NCI-H2227 (cell line): ENCODE data around the gene NKX6-2.
"Not testable (repeated sequence)": the region's sequence is repeated elsewhere in the genome, so short reads cannot be mapped to it uniquely, and the experiment has no call there.

Experiments
- DNase-seq: peaks from one replicate; lab custom pipeline; 2025; ENCODE audit not compliant: unreplicated experiment; lab: John Stamatoyannopoulos, UW

Gene NKX6-2

DNA sequence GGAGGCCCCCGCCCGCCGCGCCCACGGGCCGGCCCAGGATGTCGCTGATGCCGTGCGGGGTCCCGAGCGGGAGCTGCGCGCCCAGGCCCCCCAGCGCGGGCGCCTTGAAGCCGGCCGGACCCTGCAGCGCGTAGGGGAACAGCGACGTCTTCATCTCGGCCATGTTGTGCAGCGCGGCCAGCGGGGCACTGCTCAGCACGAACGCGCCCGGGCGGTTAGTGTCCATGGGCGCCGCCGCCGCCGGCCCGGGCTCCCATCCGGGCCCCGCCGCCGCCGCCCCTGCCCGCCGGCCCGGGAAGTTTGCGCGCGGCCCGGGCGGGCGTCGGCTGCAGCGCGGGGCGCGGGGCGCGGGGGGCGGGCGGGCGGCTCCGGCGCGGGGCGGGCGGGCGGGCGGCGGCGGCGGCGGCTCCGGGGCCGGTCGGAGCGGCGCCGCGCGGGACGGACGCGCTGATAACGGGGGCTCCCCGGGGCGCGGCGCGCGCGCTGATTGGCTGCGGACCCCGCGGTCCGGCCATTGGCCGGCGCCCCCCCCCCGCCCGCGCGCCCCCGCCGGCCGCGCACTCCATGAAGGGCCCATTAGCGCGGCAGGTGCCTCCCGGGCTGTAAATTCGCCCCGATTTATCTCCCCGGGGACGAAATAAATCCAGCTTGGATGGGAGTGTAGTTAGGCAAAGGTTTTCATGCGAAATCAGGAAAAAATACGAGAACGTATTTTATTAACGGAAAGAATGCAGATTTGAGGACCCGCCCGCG lies at the start of gene NKX6-2:
Gene NKX6-2, minus strand, starts transcription at position 425 of the 753 bp plus-strand sequence. Its CDS starts 199 bp downstream, at position 226.
- DNase-seq = peak; percentile 5

DNA sequence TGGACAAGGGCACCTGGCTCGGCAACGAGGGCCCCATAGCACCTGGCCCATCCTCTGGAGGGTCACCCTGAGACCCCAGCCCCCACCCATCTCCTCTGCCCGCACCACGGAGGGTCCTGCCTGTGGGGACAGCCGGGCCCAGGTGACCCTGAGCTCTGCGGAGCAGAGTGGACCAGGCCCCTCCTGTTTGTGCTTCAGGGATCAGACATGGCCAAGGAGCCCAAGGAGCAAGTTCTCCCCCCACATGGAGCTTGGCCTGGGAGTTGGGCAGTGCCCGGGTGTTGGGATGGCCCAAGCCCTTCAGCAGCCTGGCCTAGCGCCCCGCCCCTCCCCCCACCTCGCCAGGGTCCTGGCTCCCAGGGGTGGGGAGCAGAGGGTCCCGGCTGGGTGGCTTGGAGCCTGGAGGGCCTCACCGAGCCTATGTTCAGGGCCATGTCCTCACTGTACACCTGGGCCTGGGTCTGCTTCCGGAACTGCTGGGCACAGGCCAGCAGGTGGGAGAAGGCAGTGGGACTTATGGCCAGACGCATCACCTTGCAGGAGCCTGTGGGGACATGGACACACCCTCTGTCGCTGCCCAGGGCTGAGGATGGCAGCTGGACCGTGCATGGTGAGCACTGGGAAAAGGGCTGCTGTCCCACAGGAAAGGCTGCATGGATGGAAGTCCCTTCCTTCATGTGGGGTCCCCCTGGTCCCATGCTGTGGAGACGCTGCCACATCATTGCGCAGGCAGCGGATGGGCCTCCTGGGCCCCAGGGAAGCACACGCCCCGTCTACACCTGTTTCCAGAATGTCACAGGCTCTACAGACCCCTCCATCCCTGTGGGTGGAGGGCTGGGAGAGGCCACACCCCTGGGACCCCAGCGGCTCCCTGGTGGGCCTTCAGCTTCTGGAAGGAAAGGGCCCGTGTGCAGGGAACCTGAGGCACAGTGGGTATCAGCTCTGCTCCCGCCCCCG lies 49.2 kb upstream of the NKX6-2 start:
- DNase-seq = no peak

DNA sequence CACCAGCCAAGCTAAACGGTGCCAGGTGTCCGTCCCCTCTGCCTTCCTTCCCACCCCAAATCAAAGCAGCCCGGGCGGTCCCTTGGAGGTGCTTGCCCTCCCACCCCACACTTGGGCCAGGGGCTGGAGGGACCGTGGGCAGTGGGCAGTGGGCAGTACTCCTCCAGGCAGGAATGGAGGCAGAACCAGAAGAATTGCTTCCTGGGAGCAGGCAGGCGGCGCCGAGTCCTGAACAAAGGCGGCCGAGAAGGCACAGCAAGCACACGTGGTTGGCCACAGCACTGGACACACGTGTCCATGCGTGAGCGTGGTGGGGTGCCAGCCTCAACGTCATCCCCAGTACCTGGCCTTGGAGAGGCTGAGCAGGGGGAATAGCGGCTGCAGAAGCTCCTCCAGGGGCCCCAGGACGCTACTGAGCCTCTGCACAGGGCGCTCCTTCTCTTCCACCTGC lies 48.4 kb upstream of the NKX6-2 start:
- no peak for DNase-seq

DNA sequence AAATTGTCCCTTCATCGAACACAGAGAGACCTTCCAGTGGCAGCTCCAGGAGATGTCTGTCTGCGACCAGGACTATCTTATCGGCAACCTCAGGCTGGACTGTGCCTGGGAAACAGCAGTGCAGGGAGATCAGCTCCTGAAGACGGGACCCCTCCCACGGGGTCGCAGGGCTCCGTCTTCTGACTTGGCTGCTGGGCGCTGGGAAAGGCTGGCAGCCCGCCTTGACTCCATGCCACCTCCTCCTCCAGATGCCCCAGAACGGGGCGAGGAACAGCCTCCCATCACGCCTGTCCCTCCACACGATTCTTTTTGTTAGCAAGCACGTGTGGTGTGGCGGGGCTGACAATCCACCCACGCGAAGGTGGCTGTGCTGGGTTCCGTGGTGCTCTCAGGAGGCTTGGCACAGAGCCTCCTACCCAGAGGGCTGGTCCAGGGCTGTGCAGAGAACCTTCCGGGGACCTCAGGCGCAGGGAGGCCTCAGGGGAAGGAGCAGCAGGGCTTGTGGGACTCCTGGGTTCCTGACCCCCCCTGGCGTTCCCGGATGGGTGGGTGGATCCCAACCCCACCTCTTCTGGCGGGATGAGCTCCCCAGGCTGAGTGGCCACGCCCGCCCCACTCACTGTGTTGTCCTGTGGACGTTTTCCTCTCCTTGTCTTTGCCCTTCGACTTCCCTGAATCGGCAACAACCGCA lies 47.6 kb upstream of the NKX6-2 start:
- DNase-seq = no peak

DNA sequence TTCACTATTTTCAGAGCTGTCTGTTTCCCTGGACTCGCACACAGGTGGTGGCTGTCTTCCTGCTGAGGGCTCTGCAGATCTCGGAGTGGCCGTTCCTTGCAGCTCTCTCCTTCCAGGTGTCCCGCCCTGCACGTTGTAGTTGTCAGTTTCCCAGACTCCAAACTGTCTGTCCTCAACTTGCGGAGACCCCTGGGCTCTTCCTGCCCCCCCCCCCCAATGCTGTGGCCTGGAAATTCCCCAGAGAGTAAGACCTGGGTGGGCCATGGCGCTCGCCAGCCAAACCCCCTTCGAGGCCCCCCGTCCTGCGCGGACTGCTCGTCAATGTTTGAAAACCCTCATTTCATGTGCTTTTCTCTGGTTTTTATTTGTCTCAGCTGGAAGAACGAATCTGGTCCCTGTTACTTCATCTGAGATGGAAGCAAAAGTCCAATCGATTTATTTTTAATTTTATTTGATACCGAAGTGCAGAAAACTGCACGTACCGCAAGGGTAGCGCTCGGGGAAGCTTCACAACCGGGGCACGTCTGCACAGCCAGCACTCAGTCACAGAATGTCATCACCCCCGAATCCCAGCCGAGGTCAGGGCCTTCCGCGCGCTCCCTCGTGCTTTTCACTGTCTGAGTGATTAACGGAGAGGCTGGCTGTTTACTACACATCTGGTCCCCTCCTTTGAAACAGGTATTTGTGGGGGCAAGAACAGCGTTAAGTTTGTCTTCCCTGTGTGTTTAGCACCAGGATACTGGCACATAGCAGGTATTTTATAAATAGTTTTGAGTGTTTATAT lies 46.4 kb upstream of the NKX6-2 start:
- DNase-seq = no peak

DNA sequence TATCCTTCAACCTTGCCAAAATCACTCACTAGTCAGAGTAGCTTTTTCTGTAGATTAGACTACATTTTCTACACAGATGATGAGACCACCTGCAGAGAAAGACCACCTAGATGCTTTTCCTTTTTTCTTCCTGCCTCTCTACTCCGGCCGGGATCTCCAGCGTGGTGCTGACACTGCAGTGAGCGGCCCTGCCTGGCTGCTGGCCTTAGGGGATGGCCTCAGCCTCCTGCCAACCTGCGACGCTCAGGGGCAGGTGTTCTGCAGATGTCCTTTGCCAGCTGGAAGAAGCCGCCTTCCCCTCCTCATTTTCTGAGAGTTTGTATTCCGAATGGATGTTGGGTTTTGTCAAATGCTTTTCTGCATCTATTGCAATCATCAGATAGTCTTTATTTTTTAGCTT lies 43.5 kb upstream of the NKX6-2 start:
- DNase-seq = no peak

DNA sequence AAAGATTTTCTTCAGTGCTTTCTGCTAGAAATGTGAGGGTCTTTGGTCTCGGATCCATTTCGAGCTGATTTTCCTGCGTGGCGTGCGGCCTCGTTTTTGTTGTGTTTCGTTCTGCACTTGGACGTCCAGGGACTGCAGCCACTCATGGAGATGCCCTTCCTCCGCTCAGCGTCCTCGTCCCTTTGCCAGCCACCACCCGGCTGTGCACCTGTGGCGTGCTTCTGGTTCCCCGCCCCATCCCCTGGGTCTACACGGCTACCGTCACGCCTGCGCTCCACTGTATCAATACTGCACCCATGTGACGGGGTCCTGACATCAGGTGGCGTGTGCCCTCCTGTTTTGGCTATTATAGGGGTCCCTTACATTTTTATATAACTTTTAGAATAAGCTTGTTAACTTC lies 42.7 kb upstream of the NKX6-2 start:
- no peak for DNase-seq

DNA sequence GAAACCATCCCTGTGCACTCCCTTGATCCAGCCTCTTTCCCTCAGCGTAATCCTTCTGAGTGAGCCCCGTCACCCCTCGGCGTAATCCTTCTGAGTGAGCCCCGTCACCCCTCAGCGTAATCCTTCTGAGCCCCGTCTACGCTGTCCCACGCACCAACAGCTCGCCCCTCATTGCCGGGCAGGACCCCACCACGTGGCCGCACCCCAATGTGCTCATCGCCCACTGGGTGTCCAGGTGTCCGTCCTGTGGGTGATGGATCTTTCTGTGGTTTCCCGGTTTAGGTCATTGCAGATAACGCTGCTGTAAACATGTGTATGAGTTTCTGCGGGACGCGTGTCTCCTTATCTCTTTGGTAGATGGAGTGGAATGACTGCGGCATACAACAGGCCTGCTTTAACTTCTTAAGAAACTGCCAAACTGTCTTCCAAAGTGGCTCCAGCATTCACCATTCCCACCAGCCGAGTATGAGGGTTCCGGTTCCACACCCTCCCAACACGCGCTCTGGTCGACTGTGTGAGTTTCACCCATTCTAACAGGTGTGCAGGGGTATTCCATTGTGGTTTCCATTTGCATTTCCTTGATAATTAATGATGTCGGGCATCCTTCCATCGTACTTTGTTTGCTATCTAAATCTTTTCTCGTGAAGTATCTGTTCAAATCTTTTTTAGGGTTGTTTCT lies 42.1 kb upstream of the NKX6-2 start:
- no peak for DNase-seq

DNA sequence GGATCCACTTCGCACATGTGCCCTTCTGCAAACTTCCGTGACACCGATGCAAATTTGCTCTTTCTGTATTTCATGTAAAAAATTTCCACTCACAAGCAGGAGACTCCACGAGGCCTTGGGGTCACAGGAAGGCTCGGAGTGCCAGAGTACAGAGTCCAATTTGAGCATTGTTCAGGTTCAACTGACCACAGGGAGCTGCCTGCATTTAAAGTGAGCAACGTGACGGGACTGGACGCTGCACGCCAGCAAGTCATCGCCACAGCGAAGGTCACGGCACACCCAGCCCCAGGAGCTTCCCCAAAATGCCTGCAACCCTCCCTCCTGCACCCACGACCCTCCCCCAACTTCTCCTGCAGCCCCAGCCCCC lies 41.5 kb upstream of the NKX6-2 start:
- no peak for DNase-seq

DNA sequence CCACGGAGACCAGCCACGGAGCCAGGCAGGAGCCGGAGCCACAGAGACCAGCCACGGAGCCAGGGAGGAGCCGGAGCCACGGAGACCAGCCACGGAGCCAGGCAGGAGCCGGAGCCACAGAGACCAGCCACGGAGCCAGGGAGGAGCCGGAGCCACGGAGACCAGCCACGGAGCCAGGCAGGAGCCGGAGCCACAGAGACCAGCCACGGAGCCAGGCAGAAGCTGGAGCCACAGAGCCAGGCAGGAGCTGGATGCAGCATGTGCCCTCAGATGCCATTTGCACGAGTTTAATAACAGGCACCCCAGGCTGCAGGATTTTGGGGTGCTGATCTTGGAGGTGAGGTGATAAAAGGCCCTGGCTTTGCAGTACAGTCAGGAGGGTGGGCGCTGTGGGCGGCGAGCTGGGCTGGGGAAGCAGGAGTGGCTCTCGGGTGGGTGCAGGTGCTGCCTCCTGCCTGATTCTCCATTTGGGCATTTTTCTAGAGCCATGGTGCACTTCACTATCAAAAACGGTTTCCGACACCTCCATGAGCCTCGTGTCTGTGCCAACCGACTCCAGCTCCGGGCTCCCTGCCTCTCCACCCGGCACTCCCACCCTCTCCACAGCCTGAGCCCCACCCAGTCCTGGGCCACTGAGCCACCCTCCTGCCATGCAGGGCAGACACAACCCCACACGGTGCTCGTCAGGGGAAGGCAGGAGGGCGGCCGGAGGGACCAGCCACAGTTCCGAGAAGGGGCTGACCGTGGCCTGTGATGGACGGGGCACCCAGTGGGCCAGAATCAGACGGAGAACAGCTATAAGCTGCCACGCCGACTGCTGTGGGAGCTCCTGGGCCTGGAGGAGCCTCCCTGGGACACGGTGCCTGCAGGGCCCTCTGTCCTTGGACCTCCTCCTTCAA lies 40.8 kb upstream of the NKX6-2 start:
- DNase-seq = no peak

DNA sequence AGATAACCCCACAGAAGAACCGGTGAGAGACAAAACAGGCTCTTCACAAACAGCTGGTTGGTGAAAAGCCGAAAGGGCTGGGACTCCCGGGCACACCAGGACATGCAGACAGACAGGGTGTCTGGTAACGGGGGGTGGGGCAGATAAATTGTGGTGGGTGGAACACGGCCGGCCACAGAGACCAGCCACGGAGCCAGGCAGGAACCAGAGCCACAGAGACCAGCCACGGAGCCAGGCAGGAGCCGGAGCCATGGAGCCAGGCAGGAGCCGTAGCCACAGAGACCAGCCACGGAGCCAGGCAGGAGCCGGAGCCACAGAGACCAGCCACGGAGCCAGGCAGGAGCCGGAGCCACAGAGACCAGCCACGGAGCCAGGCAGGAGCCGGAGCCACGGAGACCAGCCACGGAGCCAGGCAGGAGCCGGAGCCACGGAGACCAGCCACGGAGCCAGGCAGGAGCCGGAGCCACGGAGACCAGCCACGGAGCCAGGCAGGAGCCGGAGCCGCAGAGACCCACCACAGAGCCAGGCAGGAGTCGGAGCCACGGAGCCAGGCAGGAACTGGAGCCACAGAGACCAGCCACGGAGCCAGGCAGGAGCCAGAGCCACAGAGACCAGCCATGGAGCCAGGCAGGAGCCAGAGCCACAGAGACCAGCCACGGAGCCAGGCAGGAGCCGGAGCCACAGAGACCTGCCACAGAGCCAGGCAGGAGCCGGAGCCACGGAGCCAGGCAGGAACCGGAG lies 40.0 kb upstream of the NKX6-2 start:
- DNase-seq = not testable (repeated sequence)

DNA sequence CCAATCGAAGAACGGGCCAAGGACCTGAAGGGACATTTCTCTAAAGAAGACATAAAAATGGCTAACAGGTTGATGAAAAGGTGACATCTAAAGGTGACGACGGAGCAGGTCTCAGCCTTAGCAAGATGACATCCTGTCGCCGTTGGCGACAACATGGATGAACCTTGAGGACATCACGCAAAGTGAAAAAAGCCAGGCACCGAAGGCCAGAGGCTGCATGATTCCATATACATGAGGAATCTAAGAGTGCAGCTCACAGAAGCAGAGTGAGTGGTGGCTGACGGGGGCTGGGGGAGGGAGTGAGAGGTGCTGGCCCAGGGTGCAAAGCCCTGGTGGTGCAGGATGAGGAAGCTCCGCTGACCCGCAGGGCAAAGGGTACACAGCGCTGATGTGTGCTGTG lies 34.1 kb upstream of the NKX6-2 start:
- no peak for DNase-seq

DNA sequence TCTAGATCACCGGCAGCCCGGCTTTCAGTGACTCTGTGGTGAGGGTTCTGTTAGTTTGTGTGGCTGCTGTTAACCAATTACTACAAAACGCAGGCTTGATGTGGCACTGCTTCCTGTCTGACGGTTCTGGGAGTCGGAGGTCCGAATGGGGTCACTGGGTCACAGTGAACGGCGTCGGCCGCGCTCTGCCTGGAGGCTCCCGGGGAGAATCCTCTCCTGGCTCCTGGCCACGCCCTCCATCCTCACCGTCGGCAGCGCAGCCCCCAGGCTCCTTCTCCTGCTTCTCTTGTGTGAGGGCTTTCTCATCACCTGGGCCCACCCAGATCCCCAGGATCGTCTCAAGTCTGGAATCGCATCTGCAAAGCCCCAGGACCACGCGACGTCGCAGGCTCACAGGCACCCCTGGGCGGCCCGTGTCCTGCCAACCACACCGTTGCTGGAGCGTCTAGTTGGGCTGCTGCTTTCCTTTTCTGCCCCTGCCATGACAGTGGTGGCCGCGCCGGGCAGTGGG lies 31.8 kb upstream of the NKX6-2 start:
- DNase-seq = no peak

DNA sequence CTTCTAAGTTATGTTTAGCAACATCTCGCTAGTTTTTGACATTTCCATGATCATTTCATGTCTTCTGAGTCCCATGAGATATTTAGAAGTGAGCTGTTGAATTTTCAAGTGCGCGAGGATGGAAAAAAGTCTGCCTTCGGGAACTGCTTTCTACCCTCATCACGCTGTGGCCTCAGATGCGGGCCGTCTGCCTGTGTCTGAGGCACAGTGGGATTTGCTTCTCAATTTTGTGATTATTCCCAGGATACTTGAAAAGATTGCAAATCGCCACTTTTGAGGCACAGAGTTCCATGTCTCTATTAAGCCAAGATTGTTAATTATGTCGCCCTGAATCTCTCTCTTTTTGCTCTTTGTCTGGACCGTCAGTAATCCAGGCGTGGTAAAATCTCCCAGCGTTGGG lies 30.8 kb upstream of the NKX6-2 start:
- DNase-seq = no peak

DNA sequence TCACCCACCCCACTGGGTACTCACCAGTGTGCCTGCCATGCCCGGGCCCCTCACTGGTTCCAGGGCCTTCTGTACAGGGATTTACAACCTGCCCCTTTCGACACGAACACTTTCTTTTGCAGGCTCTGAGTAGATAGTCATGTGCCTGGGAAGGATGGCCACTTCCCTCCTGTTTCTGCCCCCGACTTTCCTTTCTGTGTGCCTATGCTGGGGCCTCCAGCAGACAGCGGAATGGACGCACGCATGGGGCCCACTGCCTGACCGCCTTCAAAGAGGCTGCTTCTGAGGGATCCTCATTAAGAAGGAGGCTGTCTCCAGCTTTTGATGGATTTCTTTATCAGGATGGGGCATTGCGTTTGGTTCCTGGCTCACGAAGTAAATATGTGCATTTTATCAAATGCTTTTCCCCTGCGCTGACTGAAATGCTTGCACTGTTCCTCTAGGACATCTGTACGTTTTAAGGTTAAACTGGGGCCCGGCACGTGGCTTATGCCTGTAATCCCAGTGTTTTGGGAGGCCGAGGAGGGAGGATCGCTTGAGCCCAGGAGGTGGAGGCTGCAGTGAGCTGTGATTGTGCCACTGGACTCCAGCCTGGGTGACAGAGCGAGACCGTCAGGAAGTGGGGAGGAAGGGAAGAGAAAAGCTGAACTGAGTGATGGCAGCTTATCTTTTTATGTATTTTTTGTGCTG lies 29.4 kb upstream of the NKX6-2 start:
- no peak for DNase-seq

DNA sequence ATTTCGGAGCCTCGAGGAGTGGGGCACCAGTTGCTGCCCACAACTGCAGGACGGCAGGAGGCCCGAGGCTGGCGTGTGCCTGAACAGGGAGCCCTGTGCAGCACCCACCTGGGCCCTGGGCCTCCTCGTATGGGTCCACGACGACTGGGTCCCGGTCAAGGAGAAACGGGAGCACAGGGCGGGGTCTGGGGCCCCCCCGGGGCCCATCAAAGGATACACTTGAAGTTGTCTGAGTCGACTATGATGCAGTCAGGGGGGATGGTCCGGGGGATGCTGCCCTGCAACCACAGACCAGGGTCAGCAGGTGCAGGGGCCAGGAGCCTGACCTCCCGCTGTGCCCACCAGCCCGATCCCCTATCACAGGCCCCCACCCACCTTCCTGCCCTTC lies 28.5 kb upstream of the NKX6-2 start:
- DNase-seq = no peak

DNA sequence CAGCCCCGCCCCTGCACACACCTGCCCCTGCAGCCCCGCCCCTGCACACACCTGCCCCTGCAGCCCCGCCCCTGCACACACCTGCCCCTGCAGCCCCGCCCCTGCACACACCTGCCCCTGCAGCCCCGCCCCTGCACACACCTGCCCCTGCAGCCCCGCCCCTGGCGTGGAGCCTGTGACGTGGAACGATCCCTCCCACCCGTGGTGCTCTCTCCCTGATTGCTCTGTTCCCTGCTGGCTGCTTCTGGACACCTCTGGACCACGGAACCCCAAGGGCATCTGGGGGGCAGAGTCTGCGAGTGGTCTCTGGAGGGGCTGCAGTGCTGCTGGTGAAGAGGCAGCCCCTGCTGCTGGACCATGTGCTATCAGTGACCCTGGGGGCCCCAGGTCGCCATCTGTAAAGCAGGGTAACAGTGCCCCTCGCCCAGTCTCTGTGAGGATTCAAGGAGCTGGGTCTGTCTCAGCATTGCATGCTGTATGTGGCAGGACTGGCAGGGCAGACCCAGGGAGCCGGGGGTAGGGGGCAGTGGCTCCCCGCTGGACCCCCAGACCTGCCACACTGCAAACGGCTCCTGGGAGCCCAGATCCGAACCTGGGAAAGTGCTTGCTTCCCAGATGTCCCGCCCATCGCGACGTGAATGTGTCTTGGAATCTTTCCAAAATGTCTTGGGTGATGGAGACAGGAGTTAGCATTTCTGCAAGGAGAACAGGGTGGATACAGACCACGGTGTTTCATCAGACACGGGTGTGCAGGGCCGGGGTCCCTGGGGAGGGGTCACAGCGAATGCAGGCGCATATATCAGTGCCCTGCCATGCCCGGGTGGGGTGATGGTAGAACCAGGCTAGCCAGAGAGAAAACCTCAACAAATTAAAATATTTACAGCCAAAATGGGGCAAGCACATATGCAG lies 27.9 kb upstream of the NKX6-2 start:
- DNase-seq = no peak
